HCT116 (cell line): Measurements from ENCODE around the gene CDK5RAP2.

Source experiments
- ATF3 ChIP-seq: IDR thresholded peaks from 2 replicates; pipeline ENCODE4 v1.6.1; 2012
- CEBPB ChIP-seq: IDR thresholded peaks from 2 replicates; pipeline ENCODE4 v1.6.1; 2012; ENCODE audit warnings: low read depth
- CTCF ChIP-seq, 3 experiments: fragments of 200-600 bp in 1 of 3; sonication (generic) in 1 of 3; IDR thresholded peaks in 2 of 3; conservative IDR thresholded peaks in 1 of 3; 2 replicates each; pipeline ENCODE4 v1.5.1; 2012 to 2017; ENCODE audit warnings: low read depth in 2 of 3, low read length in 2 of 3, antibody characterized with exemption in 1 of 3, borderline replicate concordance in 1 of 3, control low read depth in 1 of 3, mild to moderate bottlenecking in 1 of 3, mixed read lengths in 1 of 3, mixed run types in 1 of 3, moderate library complexity in 1 of 3; ENCODE audit not compliant: insufficient read depth in 1 of 3
- ELF1 ChIP-seq: IDR thresholded peaks from 2 replicates; pipeline ENCODE4 v1.6.1; 2012; ENCODE audit warnings: low read depth, borderline replicate concordance
- EZH2 ChIP-seq: fragments of 200-600 bp; sonication (generic); IDR thresholded peaks from 2 replicates; pipeline ENCODE4 v1.6.1; 2017; ENCODE audit warnings: antibody characterized with exemption, mixed run types
- JUND ChIP-seq: IDR thresholded peaks from 2 replicates; pipeline ENCODE4 v1.6.1; 2012
- POLR2A ChIP-seq: IDR thresholded peaks from 2 replicates; pipeline ENCODE4 v1.7.0; 2011; ENCODE audit warnings: borderline replicate concordance; ENCODE audit not compliant: insufficient read depth, insufficient read length; ENCODE audit errors: extremely low read depth
- POLR2AphosphoS5 ChIP-seq: IDR thresholded peaks from 2 replicates; pipeline ENCODE4 v1.6.1; 2011; ENCODE audit warnings: mild to moderate bottlenecking, low read depth, low read length, moderate library complexity
- YY1 ChIP-seq: IDR thresholded peaks from 2 replicates; pipeline ENCODE4 v1.6.1; 2011; ENCODE audit warnings: low read length, low read depth, moderate library complexity, mild to moderate bottlenecking; ENCODE audit not compliant: insufficient replicate concordance; ENCODE audit errors: extremely low read depth
- TF ChIP-seq, protein P1 (sequence below): IDR thresholded peaks from 2 replicates; pipeline ENCODE4 v1.6.1; 2012

- TF ChIP-seq CEBPB (no peak), POLR2A (no peak), CTCF (IDR thresholded peaks at IDR 0.05 in 2 of 3, conservative IDR thresholded peaks at IDR 0.05 in 1 of 3; ENCODE audit: borderline replicate concordance in 1 of 3, insufficient read depth in 1 of 3, low read depth in 2 of 3, low read length in 2 of 3) (no peak), EZH2 (no peak), YY1 (no peak), POLR2AphosphoS5 (no peak), ATF3 (no peak), ELF1 (no peak), JUND (no peak)
- TF ChIP-seq, protein P1, sequence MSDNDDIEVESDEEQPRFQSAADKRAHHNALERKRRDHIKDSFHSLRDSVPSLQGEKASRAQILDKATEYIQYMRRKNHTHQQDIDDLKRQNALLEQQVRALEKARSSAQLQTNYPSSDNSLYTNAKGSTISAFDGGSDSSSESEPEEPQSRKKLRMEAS, result no peak
Observed at GRCh38 chr9:120481248-120481647, 98.7 kb downstream of the CDK5RAP2 start.
